ENCODE measurements around the gene INAFM2. TPM values are rescaled to one million over a fixed set of nuclear protein-coding genes. Genes with fewer than 3 reads are reported as not detected.

Gene INAFM2
- total and polyA plus RNA-seq, 9 of the 15 experiments (the other 6 are each of a cell fraction or from before 2014, with no cell fraction given), result 11.8 to 43.1 (median 27.2) TPM

GRCh38 chr15:40301467-40302179 lies 21.9 kb upstream of the INAFM2 start (continued):
- TF ChIP-seq, protein P1, sequence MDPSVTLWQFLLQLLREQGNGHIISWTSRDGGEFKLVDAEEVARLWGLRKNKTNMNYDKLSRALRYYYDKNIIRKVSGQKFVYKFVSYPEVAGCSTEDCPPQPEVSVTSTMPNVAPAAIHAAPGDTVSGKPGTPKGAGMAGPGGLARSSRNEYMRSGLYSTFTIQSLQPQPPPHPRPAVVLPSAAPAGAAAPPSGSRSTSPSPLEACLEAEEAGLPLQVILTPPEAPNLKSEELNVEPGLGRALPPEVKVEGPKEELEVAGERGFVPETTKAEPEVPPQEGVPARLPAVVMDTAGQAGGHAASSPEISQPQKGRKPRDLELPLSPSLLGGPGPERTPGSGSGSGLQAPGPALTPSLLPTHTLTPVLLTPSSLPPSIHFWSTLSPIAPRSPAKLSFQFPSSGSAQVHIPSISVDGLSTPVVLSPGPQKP (CRISPR knock-in tag; IDR thresholded peaks at IDR 0.05), result no peak
- TF ChIP-seq PHF21A (IDR thresholded peaks at IDR 0.05; ENCODE audit: borderline replicate concordance, low read depth), result no peak
- TF ChIP-seq CBFA2T3 (IDR thresholded peaks at IDR 0.05), result peak; percentile 55
- TF ChIP-seq HDAC2 (IDR thresholded peaks at IDR 0.05), result no peak
- no peak for TF ChIP-seq NCOR1 (IDR thresholded peaks at IDR 0.05)
- TF ChIP-seq, protein P2, sequence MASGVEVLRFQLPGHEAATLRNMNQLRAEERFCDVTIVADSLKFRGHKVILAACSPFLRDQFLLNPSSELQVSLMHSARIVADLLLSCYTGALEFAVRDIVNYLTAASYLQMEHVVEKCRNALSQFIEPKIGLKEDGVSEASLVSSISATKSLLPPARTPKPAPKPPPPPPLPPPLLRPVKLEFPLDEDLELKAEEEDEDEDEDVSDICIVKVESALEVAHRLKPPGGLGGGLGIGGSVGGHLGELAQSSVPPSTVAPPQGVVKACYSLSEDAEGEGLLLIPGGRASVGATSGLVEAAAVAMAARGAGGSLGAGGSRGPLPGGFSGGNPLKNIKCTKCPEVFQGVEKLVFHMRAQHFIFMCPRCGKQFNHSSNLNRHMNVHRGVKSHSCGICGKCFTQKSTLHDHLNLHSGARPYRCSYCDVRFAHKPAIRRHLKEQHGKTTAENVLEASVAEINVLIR (CRISPR knock-in tag; IDR thresholded peaks at IDR 0.05), result no peak
- TF ChIP-seq ZNF311 (CRISPR knock-in tag; IDR thresholded peaks at IDR 0.05), result no peak
- TF ChIP-seq, protein P3, sequence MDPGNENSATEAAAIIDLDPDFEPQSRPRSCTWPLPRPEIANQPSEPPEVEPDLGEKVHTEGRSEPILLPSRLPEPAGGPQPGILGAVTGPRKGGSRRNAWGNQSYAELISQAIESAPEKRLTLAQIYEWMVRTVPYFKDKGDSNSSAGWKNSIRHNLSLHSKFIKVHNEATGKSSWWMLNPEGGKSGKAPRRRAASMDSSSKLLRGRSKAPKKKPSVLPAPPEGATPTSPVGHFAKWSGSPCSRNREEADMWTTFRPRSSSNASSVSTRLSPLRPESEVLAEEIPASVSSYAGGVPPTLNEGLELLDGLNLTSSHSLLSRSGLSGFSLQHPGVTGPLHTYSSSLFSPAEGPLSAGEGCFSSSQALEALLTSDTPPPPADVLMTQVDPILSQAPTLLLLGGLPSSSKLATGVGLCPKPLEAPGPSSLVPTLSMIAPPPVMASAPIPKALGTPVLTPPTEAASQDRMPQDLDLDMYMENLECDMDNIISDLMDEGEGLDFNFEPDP (CRISPR knock-in tag; IDR thresholded peaks at IDR 0.05), result no peak
- no peak for TF ChIP-seq SRSF1 (IDR thresholded peaks at IDR 0.05; ENCODE audit: low read depth, low read length)
- no peak for TF ChIP-seq POLR2AphosphoS2 (IDR thresholded peaks at IDR 0.05; ENCODE audit: low read length)
- peak; percentile 34; the same call in 1 of the 2 replicates for TF ChIP-seq TFAP4 (CRISPR knock-in tag; IDR thresholded peaks at IDR 0.05; ENCODE audit: borderline replicate concordance)
- TF ChIP-seq SRSF3 (IDR thresholded peaks at IDR 0.05; ENCODE audit: insufficient read depth, low read length), result no peak
- no peak for TF ChIP-seq GTF2E2 (tag; IDR thresholded peaks at IDR 0.05)
- TF ChIP-seq SLC30A9 (CRISPR knock-in tag; IDR thresholded peaks at IDR 0.05), result no peak
- TF ChIP-seq, protein P4, sequence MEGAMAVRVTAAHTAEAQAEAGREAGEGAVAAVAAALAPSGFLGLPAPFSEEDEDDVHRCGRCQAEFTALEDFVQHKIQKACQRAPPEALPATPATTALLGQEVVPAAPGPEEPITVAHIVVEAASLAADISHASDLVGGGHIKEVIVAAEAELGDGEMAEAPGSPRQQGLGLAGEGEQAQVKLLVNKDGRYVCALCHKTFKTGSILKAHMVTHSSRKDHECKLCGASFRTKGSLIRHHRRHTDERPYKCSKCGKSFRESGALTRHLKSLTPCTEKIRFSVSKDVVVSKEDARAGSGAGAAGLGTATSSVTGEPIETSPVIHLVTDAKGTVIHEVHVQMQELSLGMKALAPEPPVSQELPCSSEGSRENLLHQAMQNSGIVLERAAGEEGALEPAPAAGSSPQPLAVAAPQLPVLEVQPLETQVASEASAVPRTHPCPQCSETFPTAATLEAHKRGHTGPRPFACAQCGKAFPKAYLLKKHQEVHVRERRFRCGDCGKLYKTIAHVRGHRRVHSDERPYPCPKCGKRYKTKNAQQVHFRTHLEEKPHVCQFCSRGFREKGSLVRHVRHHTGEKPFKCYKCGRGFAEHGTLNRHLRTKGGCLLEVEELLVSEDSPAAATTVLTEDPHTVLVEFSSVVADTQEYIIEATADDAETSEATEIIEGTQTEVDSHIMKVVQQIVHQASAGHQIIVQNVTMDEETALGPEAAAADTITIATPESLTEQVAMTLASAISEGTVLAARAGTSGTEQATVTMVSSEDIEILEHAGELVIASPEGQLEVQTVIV (CRISPR knock-in tag; IDR thresholded peaks at IDR 0.05; ENCODE audit: borderline replicate concordance), result no peak
- 0 out of 2 replicates have a peak, but pooled peaks have one; percentile 30 for TF ChIP-seq SMAD4 (CRISPR knock-in tag; conservative IDR thresholded peaks at IDR 0.05)
- TF ChIP-seq TFAM (CRISPR knock-in tag; conservative IDR thresholded peaks at IDR 0.05), result no peak
- no peak for TF ChIP-seq CBX5 (IDR thresholded peaks at IDR 0.05; ENCODE audit: borderline replicate concordance, low read depth)
- TF ChIP-seq TFE3 (CRISPR knock-in tag; IDR thresholded peaks at IDR 0.05), result no peak
- TF ChIP-seq ZKSCAN8 (CRISPR knock-in tag; IDR thresholded peaks at IDR 0.05), result no peak

Measured in K562 (cell line).